MM.1S (cell line): Measurements from ENCODE around the gene GPR108.

Experiments
- DNase-seq: peaks from one replicate; pipeline ENCODE4 v3.0.0-alpha.2; 2015
- H2AFZ ChIP-seq: fragments of 300-600 bp; sonication (generic); 2 replicates; pipeline ENCODE4 v1.6.0; 2016; ENCODE audit warnings: antibody characterized with exemption, low read length
- H3F3A ChIP-seq: fragments of 300-600 bp; sonication (generic); 2 replicates; pipeline ENCODE4 v1.6.1; 2016; ENCODE audit warnings: mild to moderate bottlenecking, antibody characterized with exemption, low read length, moderate library complexity, mixed read lengths; ENCODE audit not compliant: insufficient read depth
- H3K27ac ChIP-seq: fragments of 300-600 bp; sonication (generic); 2 replicates; pipeline ENCODE4 v1.5.1; 2016; ENCODE audit warnings: mild to moderate bottlenecking, low read length
- H3K27me3 ChIP-seq: fragments of 300-600 bp; sonication (generic); replicated peaks from 2 replicates; pipeline ENCODE4 v1.6.0; 2016; ENCODE audit warnings: low read length; ENCODE audit not compliant: insufficient read depth
- H3K36me3 ChIP-seq: fragments of 300-600 bp; sonication (generic); replicated peaks from 2 replicates; pipeline ENCODE4 v1.6.1; 2016; ENCODE audit warnings: mild to moderate bottlenecking, low read length, mixed read lengths; ENCODE audit not compliant: insufficient read depth
- H3K4me1 ChIP-seq: fragments of 300-600 bp; sonication (generic); 2 replicates; pipeline ENCODE4 v1.6.1; 2016; ENCODE audit warnings: low read length, mixed read lengths
- H3K4me2 ChIP-seq: fragments of 300-600 bp; sonication (generic); 2 replicates; pipeline ENCODE4 v1.6.0; 2016; ENCODE audit warnings: low read depth, low read length
- H3K4me3 ChIP-seq: fragments of 300-600 bp; sonication (generic); 2 replicates; pipeline ENCODE4 v1.5.1; 2016; ENCODE audit warnings: low read length, mixed read lengths
- H3K79me2 ChIP-seq: fragments of 300-600 bp; sonication (generic); 2 replicates; pipeline ENCODE4 v1.6.1; 2016; ENCODE audit warnings: mixed run types, low read length, mixed read lengths
- H3K9ac ChIP-seq: fragments of 300-600 bp; sonication (generic); 2 replicates; pipeline ENCODE4 v1.6.1; 2016; ENCODE audit warnings: low read length, mixed read lengths
- H3K9me2 ChIP-seq: fragments of 300-600 bp; sonication (generic); replicated peaks from 2 replicates; pipeline ENCODE4 v1.6.1; 2016; ENCODE audit warnings: mild to moderate bottlenecking, low read length, mixed read lengths; ENCODE audit not compliant: insufficient read depth
- H3K9me3 ChIP-seq: fragments of 300-600 bp; sonication (generic); replicated peaks from 2 replicates; pipeline ENCODE4 v1.6.1; 2016; ENCODE audit warnings: mild to moderate bottlenecking, low read length, mixed read lengths; ENCODE audit not compliant: insufficient read depth
- H4K20me1 ChIP-seq: fragments of 300-600 bp; sonication (generic); 2 replicates; pipeline ENCODE4 v1.6.1; 2016; ENCODE audit warnings: mild to moderate bottlenecking, low read length, moderate library complexity, mixed read lengths; ENCODE audit not compliant: insufficient read depth
- EZH2 ChIP-seq: fragments of 300-600 bp; sonication (generic); optimal IDR thresholded peaks from 2 replicates; pipeline ENCODE3; 2017; ENCODE audit warnings: low read depth, mild to moderate bottlenecking, antibody characterized with exemption, low read length, mixed read lengths
- EZH2phosphoT487 ChIP-seq: fragments of 300-600 bp; sonication (generic); IDR thresholded peaks from 2 replicates; pipeline ENCODE4 v1.6.1; 2018; ENCODE audit warnings: antibody characterized with exemption, low read length
- TF ChIP-seq, protein P1 (sequence below): fragments of 300-600 bp; sonication (generic); IDR thresholded peaks from 2 replicates; pipeline ENCODE4 v1.5.1; 2016; ENCODE audit warnings: antibody characterized with exemption, low read length, mixed read lengths

Gene GPR108

GRCh38 chr19:6717441-6717971 is 19.9 kb downstream of the GPR108 start:
- no peak overlapping the region for H3K4me3 ChIP-seq
- TF ChIP-seq, protein P1, sequence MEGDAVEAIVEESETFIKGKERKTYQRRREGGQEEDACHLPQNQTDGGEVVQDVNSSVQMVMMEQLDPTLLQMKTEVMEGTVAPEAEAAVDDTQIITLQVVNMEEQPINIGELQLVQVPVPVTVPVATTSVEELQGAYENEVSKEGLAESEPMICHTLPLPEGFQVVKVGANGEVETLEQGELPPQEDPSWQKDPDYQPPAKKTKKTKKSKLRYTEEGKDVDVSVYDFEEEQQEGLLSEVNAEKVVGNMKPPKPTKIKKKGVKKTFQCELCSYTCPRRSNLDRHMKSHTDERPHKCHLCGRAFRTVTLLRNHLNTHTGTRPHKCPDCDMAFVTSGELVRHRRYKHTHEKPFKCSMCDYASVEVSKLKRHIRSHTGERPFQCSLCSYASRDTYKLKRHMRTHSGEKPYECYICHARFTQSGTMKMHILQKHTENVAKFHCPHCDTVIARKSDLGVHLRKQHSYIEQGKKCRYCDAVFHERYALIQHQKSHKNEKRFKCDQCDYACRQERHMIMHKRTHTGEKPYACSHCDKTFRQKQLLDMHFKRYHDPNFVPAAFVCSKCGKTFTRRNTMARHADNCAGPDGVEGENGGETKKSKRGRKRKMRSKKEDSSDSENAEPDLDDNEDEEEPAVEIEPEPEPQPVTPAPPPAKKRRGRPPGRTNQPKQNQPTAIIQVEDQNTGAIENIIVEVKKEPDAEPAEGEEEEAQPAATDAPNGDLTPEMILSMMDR, result no peak
- TF ChIP-seq EZH2phosphoT487 (no peak), EZH2 (no peak)

DNA sequence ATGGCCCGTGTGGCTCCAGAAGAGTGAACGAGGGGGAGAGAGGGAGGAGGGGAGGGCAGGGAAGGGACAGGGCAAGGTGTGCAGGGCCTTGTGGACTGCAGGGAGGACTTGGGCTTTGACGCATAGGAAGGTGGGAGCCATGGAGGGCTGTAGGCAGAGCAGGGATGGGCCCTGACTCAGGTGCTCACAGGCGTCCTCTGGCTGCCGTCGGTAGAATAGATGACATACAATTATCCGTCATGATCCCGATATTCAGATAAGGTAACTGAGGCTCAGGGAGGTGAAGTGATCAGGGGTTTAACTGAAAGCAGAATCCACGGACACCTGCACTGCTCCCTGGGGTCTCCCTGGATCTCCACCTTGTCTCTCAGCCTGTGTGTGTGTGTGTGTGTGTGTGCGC is 20.3 kb downstream of the GPR108 start:
- Histone ChIP-seq H3K27ac (no peak overlapping the region), H3K27me3 (peaks cover 41% of the 10 kb centered on the region), H3K4me3 (no peak overlapping the region), H2AFZ (no peak overlapping the region), H3F3A (no peaks in the 10 kb centered on the region), H4K20me1 (no peaks in the 10 kb centered on the region), H3K79me2 (no peaks in the 10 kb centered on the region), H3K4me1 (no peaks in the 10 kb centered on the region), H3K9me2 (no peaks in the 10 kb centered on the region), H3K9ac (no peak overlapping the region), H3K9me3 (no peaks in the 10 kb centered on the region), H3K36me3 (no peaks in the 10 kb centered on the region), H3K4me2 (no peak overlapping the region)
- TF ChIP-seq EZH2phosphoT487 (no peak), EZH2 (no peak)
- TF ChIP-seq, protein P1, result peak; percentile 30
- DNase-seq, result no peak

More at GRCh38 chr19:6717441-6717971, 19.9 kb downstream of the GPR108 start:
- Histone ChIP-seq H3K79me2 (no peaks in the 10 kb centered on the region), H3K27me3 (peaks cover 39% of the 10 kb centered on the region), H3K27ac (no peak overlapping the region), H4K20me1 (no peaks in the 10 kb centered on the region), H3K4me2 (no peak overlapping the region), H3K36me3 (no peaks in the 10 kb centered on the region), H3K9me2 (no peaks in the 10 kb centered on the region), H2AFZ (no peak overlapping the region), H3K9me3 (no peaks in the 10 kb centered on the region), H3K9ac (no peak overlapping the region), H3F3A (no peaks in the 10 kb centered on the region; the same call in 1 of the 2 replicates), H3K4me1 (no peaks in the 10 kb centered on the region)
- DNase-seq, result no peak

- peaks cover 46% of the 10 kb centered on the region for H3K27me3 ChIP-seq
- no peaks in the 10 kb centered on the region for H3K36me3 ChIP-seq
- TF ChIP-seq, protein P1, result no peak
- TF ChIP-seq EZH2 (no peak), EZH2phosphoT487 (no peak)
- H3K9me2 ChIP-seq, result no peaks in the 10 kb centered on the region
- H3K4me2 ChIP-seq, result no peak overlapping the region
- no peaks in the 10 kb centered on the region for H3F3A ChIP-seq
- no peak overlapping the region for H3K27ac ChIP-seq
- no peaks in the 10 kb centered on the region for H3K79me2 ChIP-seq
- H3K4me1 ChIP-seq, result no peaks in the 10 kb centered on the region
- no peak overlapping the region for H3K4me3 ChIP-seq
- no peak overlapping the region for H3K9ac ChIP-seq
- no peaks in the 10 kb centered on the region for H4K20me1 ChIP-seq
- no peaks in the 10 kb centered on the region for H3K9me3 ChIP-seq
- H2AFZ ChIP-seq, result no peak overlapping the region
- DNase-seq, result no peak
Measured at GRCh38 chr19:6716610-6716970, 20.8 kb downstream of the GPR108 start.
